ENCODE measurements around the gene LRRC74B. TPM values are rescaled to one million over a fixed set of nuclear protein-coding genes. Genes with fewer than 3 reads are reported as not detected.

The LRRC74B gene
- total RNA-seq, 1 donor from 2014 or later, result not detected

DNA sequence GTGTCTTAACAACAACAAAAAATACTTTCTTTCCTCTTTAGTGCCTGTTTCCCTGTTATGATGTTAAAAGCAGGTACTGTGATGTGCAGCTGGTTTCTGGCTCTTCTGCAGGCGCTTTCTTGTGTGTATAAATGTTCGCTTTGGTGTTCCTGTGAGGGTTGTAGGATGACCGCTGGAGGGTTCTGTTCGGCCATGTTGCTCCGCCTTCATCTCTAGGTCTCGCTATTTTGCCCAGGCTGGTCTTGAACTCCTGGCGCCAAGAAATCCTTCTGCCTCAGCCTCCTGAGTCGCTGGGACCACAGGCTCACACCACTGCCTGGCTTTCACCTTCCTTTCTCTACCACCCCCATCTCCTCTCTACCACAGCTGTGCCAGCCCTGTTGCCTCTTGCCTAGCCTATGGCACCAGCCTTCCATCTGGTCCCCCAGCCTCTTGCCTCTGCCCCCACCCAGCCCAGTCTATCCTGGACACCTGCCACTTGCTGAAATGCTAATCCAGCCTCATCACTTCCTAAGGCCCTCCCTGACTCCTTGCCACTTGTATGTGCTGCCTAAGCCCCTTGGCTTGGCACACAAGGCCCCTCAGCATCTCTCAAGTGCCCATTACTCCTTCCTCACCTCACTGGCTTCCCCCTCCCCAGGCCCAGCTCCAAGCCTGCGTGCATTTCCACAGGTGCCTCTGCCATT, 5.5 kb downstream of the LRRC74B start:
- Mint-ChIP-seq H3K27me3 (ENCODE audit: unreplicated experiment) (peaks cover 18% of the 10 kb centered on the region), H3K36me3 (ENCODE audit: low read depth, unreplicated experiment) (no peaks in the 10 kb centered on the region), H3K9me3 (ENCODE audit: unreplicated experiment) (no peaks in the 10 kb centered on the region), H3K27ac (ENCODE audit: unreplicated experiment) (no peak overlapping the region), H3K4me3 (ENCODE audit: unreplicated experiment) (no peak overlapping the region), H3K4me1 (ENCODE audit: unreplicated experiment) (peaks cover 23% of the 10 kb centered on the region)
- no peak for DNase-seq (ENCODE audit: low spot score)
- TF ChIP-seq CTCF (IDR thresholded peaks at IDR 0.05; ENCODE audit: unreplicated experiment), result no peak

GRCh38 chr22:21051831-21052400, 6.2 kb downstream of the LRRC74B start:
- no peak for TF ChIP-seq CTCF (IDR thresholded peaks at IDR 0.05; ENCODE audit: unreplicated experiment)
- Mint-ChIP-seq H3K9me3 (ENCODE audit: unreplicated experiment) (no peaks in the 10 kb centered on the region), H3K36me3 (ENCODE audit: low read depth, unreplicated experiment) (no peaks in the 10 kb centered on the region), H3K4me1 (ENCODE audit: unreplicated experiment) (peaks cover 27% of the 10 kb centered on the region), H3K27ac (ENCODE audit: unreplicated experiment) (no peak overlapping the region), H3K27me3 (ENCODE audit: unreplicated experiment) (peaks cover 19% of the 10 kb centered on the region), H3K4me3 (ENCODE audit: unreplicated experiment) (peak overlapping the region; percentile 20)
- DNase-seq (ENCODE audit: low spot score), result no peak

- no peak overlapping the region for H3K4me3 Mint-ChIP-seq (ENCODE audit: unreplicated experiment)
- no peaks in the 10 kb centered on the region for H3K36me3 Mint-ChIP-seq (ENCODE audit: low read depth, unreplicated experiment)
- H3K9me3 Mint-ChIP-seq (ENCODE audit: unreplicated experiment), result no peaks in the 10 kb centered on the region
- H3K4me1 Mint-ChIP-seq (ENCODE audit: unreplicated experiment), result peaks cover 27% of the 10 kb centered on the region
- DNase-seq (ENCODE audit: low spot score), result no peak
- H3K27ac Mint-ChIP-seq (ENCODE audit: unreplicated experiment), result no peak overlapping the region
- no peak for TF ChIP-seq CTCF (IDR thresholded peaks at IDR 0.05; ENCODE audit: unreplicated experiment)
- peaks cover 20% of the 10 kb centered on the region for H3K27me3 Mint-ChIP-seq (ENCODE audit: unreplicated experiment)
Measured at GRCh38 chr22:21052715-21053459, 7.1 kb downstream of the LRRC74B start.

- Mint-ChIP-seq H3K4me1 (ENCODE audit: unreplicated experiment) (peaks cover 27% of the 10 kb centered on the region), H3K9me3 (ENCODE audit: unreplicated experiment) (no peaks in the 10 kb centered on the region), H3K27me3 (ENCODE audit: unreplicated experiment) (peaks cover 20% of the 10 kb centered on the region), H3K36me3 (ENCODE audit: low read depth, unreplicated experiment) (no peaks in the 10 kb centered on the region), H3K4me3 (ENCODE audit: unreplicated experiment) (no peak overlapping the region), H3K27ac (ENCODE audit: unreplicated experiment) (no peak overlapping the region)
- no peak for TF ChIP-seq CTCF (IDR thresholded peaks at IDR 0.05; ENCODE audit: unreplicated experiment)
- no peak for DNase-seq (ENCODE audit: low spot score)
Measured at GRCh38 chr22:21054046-21054713, 8.4 kb downstream of the LRRC74B start.
